HEK293T (cell line): Measurements from ENCODE around the gene SLC4A1.

Experiments used
- ARNT ChIP-seq: fragments of 450-650 bp; IDR thresholded peaks from 2 replicates; pipeline ENCODE4 v1.6.1; 2017; ENCODE audit warnings: mild to moderate bottlenecking
- BHLHE40 ChIP-seq: fragments of 450-650 bp; IDR thresholded peaks from 2 replicates; pipeline ENCODE4 v1.6.1; 2016; ENCODE audit warnings: mild to moderate bottlenecking, moderate library complexity, borderline replicate concordance
- CTBP1 ChIP-seq: fragments of 450-650 bp; IDR thresholded peaks from 2 replicates; pipeline ENCODE4 v1.6.1; 2016; ENCODE audit warnings: borderline replicate concordance
- ELF4 ChIP-seq: fragments of 450-650 bp; IDR thresholded peaks from 2 replicates; pipeline ENCODE4 v1.6.1; 2017; ENCODE audit warnings: antibody characterized with exemption
- FOXA1 ChIP-seq: fragments of 450-650 bp; IDR thresholded peaks from 2 replicates; pipeline ENCODE4 v1.6.1; 2016; ENCODE audit warnings: mild to moderate bottlenecking
- FOXK2 ChIP-seq: fragments of 450-650 bp; IDR thresholded peaks from 2 replicates; pipeline ENCODE4 v1.6.1; 2016; ENCODE audit warnings: mild to moderate bottlenecking
- FOXM1 ChIP-seq: fragments of 450-650 bp; IDR thresholded peaks from 2 replicates; pipeline ENCODE4 v1.6.1; 2017; ENCODE audit warnings: mild to moderate bottlenecking, borderline replicate concordance
- L3MBTL2 ChIP-seq: fragments of 450-650 bp; conservative IDR thresholded peaks from 2 replicates; pipeline ENCODE4 v1.6.1; 2016; ENCODE audit warnings: mild to moderate bottlenecking
- NFRKB ChIP-seq: fragments of 450-650 bp; IDR thresholded peaks from 2 replicates; pipeline ENCODE4 v1.6.1; 2016; ENCODE audit warnings: mild to moderate bottlenecking, moderate library complexity
- SP1 ChIP-seq: fragments of 450-650 bp; IDR thresholded peaks from 2 replicates; pipeline ENCODE4 v1.6.1; 2017
- TARDBP ChIP-seq: fragments of 450-650 bp; IDR thresholded peaks from 2 replicates; pipeline ENCODE4 v1.6.1; 2016
- TF ChIP-seq, protein P1 (sequence below): fragments of 450-650 bp; IDR thresholded peaks from 2 replicates; pipeline ENCODE4 v1.6.1; 2016

DNA sequence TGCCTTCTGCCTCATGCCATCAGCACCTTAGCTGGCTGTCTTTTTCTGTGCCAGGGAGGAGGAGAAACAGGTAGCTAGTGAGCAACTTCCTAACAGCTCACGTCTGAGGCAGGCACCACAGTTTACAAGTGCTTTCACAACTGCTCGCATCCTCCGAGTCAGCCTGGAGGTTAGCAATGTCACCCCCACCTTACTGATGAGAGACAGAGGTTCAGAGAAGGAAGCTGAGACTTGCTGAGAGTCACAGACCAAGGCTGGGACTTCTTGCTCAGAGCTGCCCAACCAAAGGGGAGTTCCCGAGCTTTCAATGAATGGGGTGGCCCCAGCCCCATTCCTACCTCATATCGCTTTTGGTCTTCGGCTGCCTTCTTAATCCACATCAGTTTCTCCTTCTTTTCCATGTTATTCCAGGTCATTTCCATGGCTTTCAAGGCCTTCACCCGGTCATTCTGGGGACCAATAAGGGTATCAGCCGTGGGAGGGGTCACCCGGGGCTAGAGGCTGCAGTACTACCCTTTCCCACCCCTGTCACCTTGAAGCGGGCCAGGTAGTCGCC, 58.1 kb downstream of the SLC4A1 start:
- TF ChIP-seq FOXK2 (no peak), FOXA1 (no peak), CTBP1 (no peak), ARNT (no peak), NFRKB (no peak), SP1 (no peak), FOXM1 (no peak), BHLHE40 (no peak), TARDBP (no peak), L3MBTL2 (no peak), ELF4 (no peak)
- TF ChIP-seq, protein P1, sequence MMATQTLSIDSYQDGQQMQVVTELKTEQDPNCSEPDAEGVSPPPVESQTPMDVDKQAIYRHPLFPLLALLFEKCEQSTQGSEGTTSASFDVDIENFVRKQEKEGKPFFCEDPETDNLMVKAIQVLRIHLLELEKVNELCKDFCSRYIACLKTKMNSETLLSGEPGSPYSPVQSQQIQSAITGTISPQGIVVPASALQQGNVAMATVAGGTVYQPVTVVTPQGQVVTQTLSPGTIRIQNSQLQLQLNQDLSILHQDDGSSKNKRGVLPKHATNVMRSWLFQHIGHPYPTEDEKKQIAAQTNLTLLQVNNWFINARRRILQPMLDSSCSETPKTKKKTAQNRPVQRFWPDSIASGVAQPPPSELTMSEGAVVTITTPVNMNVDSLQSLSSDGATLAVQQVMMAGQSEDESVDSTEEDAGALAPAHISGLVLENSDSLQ: no peak
